Measurements from ENCODE around the gene UPK2.

The UPK2 gene

DNA sequence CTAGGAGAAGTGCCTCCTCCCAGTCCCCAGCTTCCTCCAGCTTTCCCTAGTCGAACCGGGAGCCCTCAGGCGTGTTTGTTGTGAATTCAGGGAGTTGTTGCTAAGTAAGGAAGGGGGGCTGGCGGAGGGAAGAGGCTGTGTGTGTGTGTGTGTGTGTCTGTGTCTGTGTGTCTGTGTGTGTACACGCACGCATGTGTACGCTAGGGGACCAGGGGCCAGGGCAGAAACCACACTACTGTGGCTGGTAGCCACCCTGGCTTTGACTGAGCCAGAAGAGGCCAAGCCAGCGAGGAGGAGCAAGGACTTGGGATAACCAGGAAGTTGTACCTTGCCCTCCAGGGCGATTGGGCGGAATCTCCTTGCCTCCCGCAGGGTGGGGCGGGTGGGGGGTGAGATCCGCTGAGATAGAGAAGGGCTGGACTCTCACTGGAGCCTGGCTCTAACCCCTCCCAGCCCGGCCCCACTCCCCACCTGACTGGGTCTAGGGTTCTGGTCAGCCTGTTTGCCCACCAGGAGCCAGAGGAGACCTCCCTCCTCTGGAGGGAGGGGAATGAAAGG is 37.9 kb upstream of the UPK2 start:
- FAIRE-seq, result no peak

DNA sequence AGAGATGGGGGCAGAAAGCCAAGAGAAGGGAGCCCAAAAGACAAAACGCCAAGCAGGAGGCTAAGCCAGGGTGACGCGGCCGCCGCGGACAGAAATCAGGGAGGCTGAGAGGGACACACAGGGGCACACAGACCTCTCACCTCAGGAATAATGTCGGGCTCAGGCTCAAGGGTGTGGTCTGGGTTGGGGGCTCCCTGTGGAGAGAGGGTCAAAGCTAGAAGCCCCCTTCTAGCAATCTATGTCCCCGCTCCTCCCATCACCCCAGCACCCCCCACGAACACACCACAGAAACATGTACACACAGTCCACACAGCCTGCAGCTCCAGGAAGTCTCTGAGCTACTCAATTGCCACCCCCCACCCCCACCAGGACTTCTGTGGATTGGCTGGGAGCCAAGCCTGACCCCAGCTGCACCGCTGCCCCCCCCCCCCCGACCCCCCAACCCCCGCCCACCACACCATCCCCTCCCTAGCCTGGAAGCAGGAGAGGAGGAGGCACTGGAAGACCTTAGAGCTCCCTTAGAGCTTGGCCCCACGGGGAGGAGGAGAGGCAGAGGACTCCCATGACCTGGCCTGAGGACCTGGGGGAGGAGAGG is 37.3 kb upstream of the UPK2 start:
- FAIRE-seq, result no peak

DNA sequence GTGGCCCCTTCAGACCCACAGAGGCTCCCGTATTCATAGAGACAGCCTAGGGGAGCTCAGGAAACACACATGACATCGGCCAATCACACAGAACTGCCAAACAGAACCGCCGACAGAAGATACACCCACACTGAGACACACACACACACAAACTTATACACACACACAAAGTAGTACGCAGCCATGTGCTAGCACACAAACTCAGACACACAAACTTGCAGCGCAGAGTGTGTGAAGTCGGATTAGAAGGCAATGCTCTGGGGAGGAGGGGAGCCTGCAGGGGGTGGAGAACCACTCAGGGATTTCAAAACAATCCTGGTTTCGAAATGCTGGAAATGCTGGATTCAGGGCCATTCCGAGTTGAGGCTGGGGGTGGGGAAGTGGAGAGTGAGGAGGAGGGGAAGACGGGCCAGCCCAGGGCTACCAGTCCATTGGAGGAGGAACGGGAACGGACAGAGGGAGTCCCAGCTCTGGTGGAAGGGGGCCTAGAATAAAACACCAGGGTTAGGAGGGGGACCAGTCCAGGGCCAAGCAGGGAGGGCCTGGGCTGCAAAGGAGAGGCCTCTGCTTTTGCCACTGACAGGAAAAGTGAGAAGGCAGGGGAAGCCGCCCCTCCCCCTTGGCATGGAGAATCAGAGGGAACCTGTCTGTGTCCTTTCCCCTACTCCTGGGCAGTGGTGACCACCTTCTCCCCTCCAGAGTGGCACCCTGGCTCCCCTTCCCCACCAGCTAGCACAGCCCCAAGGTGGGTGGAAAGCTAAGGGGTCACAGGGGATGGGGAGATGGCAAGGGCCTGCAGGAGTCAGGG is 34.8 kb upstream of the UPK2 start:
- FAIRE-seq, result no peak

DNA sequence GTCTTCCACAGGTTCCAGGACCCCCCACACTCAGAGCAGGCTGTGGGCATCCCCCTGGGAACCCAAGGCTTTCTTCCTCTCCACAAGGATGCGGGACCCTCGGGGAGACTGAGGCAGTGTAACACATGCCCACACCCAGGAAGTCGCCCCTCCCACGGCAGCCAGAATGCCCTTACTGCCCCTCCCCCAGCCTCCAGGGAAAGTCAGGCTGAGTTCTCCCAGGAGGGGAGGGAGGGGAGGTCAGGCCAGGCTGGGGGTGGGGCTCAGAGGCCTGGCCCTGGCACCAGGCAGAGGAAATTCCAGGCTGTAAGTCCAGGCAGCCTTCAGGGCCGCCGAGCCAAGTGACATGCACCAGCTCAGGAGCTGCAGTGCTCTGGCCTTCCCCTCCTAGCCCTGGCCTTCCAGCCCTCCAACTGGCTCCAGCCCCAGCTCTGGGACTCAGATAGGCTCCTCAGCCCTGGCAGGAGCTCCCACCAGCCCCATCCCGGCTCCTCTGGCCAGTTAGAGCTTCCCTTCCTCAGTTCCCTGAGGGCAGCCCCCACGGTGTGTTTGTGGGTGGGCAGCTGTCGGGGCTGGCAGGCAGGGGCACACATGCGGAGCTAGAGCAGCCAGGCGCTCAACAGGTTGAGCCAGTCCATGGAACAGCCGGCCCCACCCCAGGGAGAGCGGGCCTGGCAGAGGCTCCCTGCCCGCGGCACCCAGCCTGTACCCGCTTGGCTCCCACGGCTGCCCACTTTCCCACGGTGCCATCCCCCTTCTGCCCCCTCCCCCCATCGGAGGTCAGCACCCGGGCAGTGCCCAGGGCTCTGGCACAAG is 34.0 kb upstream of the UPK2 start:
- no peak for FAIRE-seq

DNA sequence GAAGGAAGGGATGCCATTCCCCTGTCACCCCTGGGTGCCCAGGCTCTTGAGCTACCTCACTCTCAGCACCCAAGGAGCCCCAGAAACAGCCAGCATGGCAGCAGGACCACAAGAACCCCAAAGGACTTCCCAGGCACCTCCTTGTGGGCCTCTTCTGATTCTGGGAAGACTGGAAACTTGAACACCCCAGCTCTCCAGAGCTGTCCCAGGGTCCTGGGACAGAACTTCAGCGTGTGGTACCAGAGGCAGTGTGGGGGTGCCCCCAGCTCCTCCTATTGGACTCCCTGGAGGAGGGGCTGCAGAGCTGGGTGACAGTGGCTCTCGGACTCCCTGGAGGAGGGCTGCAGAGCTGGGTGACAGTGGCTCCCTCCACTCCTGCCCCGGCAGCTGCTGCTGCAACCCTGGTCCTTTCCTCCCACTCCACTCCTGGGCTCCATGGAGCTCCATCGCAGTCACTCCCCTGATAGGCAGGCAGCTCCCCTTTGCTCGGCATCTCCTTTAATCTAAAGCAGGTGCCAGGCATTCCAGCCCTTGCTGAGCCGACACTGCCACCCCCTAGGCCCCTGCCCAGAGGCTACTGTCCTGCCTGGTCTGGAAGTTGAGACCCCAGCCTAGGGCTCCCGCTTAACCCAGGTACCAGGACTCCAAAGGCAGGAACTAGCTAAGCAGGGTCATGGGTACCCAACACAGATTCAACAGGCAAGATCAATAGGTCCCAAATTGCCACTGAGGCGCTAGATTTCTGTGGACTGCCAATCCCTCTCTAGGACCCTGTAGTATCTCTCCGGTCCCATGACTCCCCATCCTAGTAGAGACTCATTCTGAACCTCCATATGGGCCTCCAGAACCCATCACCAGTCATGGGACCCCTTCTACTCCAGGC is 33.1 kb upstream of the UPK2 start:
- no peak for FAIRE-seq

DNA sequence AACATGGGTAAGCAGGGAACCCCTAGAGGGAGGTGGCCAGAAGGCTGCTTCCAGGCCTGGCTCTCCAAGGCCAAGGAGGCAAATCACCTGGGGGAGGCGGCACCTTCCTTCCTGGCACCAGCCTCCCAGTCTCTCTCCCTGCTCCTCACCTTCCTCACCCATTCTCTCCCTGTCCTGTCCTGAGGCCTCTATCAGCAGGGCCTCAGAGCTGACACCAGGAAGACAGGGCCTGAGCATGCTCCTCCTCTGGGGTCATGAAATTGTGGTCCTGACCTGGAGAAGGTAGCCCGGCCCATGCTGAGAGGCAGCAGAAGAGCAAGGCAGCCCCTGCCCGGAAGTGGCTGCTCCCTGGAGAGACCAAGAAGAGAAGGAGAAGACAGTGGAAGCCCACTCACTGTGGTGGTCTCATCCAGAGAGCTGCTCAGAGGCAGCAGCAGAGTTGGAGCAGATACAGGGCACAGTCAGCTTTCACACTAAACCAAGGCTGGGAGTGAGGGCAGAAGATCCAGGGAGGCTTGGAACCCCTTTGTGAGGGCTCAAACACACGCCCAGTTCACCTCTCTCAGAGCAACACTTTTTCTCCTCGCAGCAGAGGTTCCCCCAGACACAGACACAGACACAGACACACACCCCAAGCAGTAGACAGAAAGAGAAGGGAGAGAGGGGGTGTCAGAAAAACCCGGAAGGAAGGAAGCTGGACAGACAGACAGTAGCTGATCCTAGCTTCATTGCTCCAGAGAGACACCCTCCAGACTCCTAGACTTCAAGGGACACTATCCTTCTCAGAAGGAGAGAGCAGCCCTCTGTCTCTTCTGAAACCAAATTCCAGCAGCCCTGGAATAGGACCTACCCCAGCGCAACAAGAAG is 32.1 kb upstream of the UPK2 start:
- no peak for FAIRE-seq

DNA sequence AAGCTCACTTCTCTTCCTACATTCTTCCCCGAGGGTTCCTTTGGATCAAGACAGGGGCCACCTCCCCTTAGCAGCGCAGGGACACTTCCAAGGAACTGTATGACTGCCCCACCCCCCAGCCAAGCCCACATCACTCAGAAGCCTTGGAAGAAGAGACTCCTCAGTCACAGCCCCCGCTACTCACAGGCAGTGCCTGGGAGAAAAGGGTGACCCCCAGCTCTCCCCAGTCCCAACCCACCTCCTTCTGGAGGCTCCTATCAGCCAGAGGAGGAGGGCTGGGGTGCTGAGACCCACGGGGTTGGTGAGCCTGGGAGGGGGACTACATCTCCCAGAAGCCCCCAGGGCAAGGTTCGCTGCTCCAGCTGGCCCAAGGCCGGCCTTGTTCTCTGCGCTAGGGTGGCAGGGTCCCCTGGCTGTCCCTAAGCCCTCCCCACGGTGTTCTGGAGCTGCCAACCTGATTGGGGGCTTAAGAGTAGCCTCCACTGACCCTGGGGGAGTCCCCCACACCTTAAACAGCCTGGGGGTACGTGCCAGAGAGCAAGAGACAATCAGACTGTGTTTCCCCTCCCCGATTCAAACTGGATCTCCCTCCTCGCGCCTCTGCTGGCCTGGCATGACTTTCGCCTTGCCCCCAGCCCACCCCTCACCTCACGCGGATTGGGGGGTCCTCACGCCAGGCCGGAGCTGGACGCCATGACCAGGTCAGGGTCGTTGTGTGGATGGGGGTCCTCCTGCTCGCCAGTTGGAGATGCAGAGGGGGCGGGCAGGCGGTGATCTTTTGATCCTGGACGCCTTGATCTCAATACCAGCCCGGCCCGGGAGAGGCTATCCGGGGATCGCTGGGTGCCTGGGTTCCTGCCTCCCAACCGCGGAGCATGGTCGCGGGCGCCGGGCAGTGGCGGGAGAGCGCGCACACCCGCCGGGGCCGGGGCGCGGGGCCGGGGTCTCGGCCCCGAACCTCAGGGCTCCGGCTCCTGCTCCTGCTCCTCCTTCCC is 31.2 kb upstream of the UPK2 start:
- FAIRE-seq, result no peak

DNA sequence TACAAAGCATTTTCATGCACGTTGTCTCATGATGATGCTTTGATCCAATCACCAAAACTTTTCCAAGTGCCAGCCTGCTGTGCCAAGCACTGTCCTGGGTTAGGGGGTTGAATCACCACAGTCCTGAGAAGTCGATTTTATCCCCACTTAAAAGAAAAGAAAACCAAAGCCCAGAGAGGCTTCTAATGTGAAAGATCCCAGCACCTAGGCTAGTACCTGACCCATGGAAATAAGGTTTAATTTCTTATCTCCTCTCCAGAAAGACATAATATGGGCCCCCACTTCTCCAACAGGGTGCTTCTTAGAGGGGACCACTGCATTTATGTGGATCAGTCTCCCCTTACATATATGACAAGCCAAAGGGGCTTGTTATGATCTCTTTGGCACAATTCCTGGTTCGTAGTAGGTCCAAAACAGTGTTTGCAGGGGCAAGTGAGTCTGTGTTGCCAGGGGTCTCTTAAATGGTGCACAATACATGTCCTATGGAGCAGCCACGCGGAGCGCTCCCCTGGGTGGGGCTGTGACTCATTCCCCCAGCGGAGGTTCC is 28.5 kb upstream of the UPK2 start:
- no peak for FAIRE-seq

DNA sequence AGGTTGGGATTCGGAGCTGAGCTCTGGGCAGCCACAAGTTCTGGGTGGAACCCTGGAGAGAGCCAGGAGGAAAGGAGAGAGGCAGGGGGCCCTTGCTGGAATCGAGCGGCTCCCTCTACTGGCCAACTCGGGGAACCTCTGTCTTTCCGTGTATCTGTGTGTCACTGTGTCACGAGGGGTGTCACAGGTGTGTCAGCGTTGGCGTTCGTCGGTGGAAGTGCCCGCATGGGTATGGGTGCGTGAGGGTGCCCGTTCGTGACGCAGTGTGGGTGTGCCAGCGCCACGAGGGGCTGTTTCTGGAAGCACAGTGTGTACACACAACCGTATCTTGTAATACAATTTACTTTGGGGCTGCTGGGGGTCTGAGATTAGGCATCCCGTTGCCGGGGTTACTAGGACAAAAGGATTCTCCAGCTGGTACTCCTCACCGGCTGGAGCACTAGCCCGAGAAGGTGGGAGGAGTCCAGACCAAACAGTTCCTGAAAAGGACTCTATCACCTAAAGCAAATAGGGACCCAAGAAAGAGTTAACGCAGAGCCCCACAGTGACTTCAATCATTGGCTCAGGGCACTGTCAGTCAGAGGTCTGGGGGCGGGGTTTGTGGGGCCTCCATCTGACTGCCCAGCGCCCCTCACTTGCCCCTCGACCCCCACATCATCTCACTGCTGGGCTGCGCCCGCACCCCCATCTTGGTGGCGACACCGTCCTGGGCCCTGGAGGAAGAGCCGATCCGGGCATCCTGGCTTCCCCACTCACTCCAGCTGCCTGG is 27.8 kb upstream of the UPK2 start:
- no peak for FAIRE-seq

DNA sequence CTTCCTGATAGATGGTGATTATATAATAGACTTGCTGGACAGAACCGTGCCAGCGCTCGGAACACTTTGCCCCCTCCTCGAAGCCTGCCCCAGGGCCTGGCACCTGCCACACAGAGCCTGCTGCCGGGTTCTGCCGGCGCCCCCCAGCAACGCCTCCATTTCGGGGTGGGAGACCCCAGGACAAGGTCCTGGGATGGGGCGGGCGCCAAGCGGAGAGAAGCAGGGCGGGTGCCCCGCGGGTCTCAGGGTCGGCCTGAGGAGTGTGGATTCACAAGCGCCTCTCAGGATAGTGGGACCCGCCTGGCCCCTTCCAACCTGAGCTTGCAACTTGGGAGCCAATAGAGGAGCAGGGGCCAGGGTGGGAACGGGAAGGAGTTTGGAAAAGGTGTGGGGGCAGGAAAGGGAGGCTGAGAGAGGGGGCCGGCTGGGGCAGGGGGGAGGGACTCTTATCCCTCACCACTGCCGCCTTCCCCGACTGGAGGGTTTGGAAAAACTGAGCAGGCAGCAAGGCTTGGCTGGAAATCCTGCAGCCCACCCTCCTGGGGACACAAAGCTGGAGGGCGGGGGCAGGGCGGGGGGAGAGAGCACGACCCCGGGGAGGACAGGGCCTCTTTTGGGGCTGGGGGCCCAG is 27.1 kb upstream of the UPK2 start:
- no peak for FAIRE-seq

DNA sequence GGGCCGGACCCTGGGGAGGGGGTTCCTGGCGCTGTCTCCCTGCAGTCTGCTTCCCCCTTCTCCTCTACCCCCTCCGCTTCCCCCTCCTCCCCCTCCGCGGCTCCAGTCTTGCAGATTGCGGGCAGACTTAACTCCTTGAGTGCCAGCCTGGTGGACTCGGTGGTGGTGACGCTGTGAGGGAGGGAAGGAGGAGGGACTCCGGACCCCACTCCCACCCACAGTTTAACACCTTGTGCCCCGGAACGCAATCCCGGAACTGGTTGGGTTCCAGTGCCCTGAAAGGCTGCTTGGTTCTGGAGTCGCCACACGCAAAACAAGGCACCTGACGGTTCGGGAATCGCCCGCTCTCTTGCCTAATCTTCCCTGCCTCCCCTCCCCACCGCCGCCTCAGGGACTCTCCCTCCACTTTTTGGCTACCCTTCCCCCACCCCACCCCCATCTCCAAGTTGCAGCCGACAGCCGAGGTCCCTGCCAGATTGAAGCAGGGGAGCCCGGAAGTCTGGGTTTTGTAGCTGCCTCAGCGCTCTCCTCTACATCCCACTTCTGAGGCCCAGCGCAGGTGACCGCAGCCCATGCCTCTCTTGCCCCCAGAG is 26.5 kb upstream of the UPK2 start:
- FAIRE-seq, result no peak

DNA sequence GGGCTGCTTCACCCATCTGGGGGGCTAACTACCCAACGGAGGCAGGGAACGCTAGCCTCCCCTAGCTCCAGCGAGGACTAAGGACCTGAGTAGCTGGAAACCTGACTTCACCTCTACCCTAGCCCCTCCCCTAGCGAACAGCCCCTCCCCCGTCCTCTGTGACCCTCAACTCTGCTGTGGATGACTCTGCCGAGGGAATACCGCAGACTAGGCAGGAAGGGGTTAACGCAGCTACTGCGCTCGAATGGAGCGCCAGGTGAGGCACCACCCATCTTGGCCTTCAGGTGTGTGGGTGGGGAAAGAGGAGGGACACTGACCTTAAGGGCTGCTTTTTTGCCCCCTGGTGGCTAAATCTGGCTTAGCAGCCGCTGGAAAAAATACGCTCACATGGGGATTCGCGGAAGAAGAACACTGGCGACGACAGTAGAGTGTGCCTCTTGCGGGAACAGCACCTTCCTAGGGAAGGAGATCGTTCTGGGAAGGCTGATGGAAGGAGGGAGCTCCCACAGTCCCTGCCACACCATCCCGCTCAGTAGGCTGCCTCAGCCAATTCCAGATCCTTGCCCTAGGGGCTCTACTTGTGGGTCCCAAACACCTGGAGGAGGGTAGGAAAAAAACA is 25.9 kb upstream of the UPK2 start:
- FAIRE-seq, result no peak

DNA sequence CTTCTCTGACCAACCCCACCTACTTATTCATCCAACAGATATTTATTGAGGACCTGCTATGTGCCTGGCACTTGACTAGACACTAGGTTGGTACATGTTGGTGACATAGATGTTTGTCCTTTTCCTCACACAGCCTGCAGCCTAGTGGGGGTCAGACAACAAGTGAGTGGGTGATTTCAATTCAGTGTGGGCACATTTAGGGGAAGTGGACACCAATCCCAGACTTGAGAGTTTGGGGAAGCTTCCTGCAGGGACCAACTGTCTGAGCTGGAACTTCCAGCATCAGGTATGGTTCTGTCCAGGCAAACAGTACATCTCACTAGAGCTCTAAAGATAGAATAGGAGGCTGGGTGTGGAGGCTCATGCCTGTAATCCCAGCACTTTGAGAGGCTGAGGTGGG is 24.5 kb upstream of the UPK2 start:
- FAIRE-seq, result no peak

DNA sequence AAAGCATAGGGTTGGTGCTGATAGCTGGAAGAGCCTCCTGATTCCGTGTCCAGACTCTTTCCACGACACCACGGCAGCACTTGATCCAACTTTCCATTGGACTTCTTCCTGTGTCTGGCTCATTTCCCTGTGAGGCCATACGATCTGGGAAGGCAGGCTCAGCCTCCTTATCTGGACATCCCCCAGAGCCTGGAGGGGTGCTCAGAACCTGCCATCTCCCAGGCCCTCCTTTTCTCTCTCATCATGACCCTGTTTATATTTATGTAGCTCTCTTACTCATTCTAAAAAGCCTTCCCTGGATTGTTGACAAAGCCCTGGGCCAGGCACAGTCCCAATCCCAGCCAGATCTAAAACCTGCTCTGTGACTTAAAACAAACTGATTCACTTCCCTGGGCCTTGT is 22.6 kb upstream of the UPK2 start:
- FAIRE-seq, result no peak

DNA sequence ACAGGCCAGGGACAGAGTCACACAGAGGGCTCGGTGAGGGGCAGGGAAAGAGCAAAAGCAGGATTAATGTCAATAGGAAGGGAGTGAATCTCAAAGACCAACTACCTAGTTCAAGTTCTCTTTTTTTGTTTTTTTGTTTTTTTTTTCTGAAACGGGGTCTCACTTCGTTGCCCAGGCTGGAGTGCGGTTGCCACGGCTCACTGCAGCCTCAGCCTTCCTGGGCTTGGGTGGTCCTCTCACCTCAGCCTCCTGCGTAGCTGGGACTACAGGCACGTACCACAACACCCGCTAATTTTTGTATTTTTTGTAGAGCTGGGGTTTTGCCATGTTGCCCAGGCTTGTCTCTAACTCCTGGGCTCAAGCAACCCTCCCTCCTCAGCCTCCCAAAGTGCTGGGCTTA is 20.7 kb upstream of the UPK2 start:
- no peak for FAIRE-seq

DNA sequence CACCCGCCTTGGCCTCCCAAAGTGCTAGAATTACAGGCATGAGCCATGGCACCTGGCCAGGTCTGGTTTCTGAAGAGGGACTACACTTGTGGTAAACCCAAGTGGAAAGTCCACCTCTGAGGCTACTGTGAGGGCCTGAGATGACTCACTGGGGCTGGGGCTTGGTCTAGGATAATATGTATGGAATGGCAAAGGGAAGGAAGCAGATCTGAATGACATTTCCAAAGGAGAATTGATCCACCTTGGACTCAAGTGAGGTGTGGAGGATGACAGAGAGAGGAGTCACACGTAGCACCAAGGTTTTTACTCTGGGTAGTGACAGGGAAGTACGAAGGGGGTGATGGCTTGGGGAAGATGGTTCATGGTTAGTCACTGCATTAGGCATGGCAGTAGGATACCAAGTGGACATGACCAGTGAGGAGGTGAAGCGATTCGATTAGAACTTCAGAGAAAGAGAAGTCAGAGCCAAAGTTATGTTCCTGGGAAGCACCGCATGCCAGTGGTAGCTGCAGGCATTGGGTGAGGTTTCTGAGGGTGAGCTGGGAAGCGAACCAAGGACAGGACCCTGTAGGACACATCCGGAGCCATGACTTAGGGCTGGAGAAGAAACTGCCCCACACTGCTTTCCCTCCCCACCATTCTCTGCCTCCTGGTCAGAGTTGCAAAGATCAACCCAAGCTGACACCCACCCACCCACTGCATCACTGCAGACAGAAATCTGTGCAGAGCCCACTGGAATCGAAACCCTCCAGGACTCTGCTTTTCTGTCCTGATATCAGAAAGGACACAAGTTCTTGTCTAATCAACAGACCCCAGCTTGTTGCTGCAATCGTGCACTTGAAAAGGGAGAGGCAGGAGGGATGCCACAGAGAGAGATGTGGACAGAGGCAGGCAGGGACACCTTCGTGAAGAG is 17.4 kb upstream of the UPK2 start:
- FAIRE-seq, result no peak

Data from TTC549 (cell line).